ENCODE measurements around the gene PROSER3.

Gene PROSER3

GRCh38 chr19:35732540-35733179, 25.3 kb upstream of the PROSER3 start:
- no peak for TF ChIP-seq EZH2phosphoT487 (IDR thresholded peaks at IDR 0.05; ENCODE audit: borderline replicate concordance, low read length)
- no peak for TF ChIP-seq CTCF (IDR thresholded peaks at IDR 0.05; ENCODE audit: low read depth, low read length, poor library complexity, severe bottlenecking)
- no peaks in the 10 kb centered on the region for H3K27me3 ChIP-seq (ENCODE audit: control insufficient read depth, low read length)
- no peaks in the 10 kb centered on the region for H3K9me3 ChIP-seq (ENCODE audit: control insufficient read depth, insufficient read depth, low read length)
- H3K9me2 ChIP-seq (replicated peaks; ENCODE audit: control insufficient read depth, low read length), result no peaks in the 10 kb centered on the region
- H3K27ac ChIP-seq (ENCODE audit: low read depth, low read length), result no peak overlapping the region
- H3K79me2 ChIP-seq (ENCODE audit: control insufficient read depth, low read length), result no peaks in the 10 kb centered on the region
- peaks cover 14% of the 10 kb centered on the region for H3K4me1 ChIP-seq (ENCODE audit: control insufficient read depth, low read length)
- no peak overlapping the region for H3K4me3 ChIP-seq (ENCODE audit: low read length)
- H3K4me2 ChIP-seq (ENCODE audit: low read length), result no peak overlapping the region
- H3K36me3 ChIP-seq (ENCODE audit: control insufficient read depth, low read length), result peaks cover 91% of the 10 kb centered on the region
- H4K20me1 ChIP-seq (ENCODE audit: control insufficient read depth, insufficient read depth, low read depth, low read length), result no peaks in the 10 kb centered on the region
- H3F3A ChIP-seq (ENCODE audit: control insufficient read depth, insufficient read depth), result peaks cover 10% of the 10 kb centered on the region

GRCh38 chr19:35733180-35734125, 24.5 kb upstream of the PROSER3 start:
- Histone ChIP-seq H4K20me1 (ENCODE audit: control insufficient read depth, insufficient read depth, low read depth, low read length) (no peaks in the 10 kb centered on the region), H3K27ac (ENCODE audit: low read depth, low read length) (no peak overlapping the region)
- TF ChIP-seq CTCF (IDR thresholded peaks at IDR 0.05; ENCODE audit: low read depth, low read length, poor library complexity, severe bottlenecking) (no peak), EZH2phosphoT487 (IDR thresholded peaks at IDR 0.05; ENCODE audit: borderline replicate concordance, low read length) (no peak)

GRCh38 chr19:35734273-35734672, 23.7 kb upstream of the PROSER3 start:
- Histone ChIP-seq H3F3A (ENCODE audit: control insufficient read depth, insufficient read depth) (peaks cover 16% of the 10 kb centered on the region), H3K27ac (ENCODE audit: low read depth, low read length) (no peak overlapping the region), H3K79me2 (ENCODE audit: control insufficient read depth, low read length) (no peaks in the 10 kb centered on the region), H3K36me3 (ENCODE audit: control insufficient read depth, low read length) (peaks cover 91% of the 10 kb centered on the region), H3K9me3 (ENCODE audit: control insufficient read depth, insufficient read depth, low read length) (no peaks in the 10 kb centered on the region), H3K4me2 (ENCODE audit: low read length) (no peak overlapping the region), H3K9me2 (replicated peaks; ENCODE audit: control insufficient read depth, low read length) (no peaks in the 10 kb centered on the region), H4K20me1 (ENCODE audit: control insufficient read depth, insufficient read depth, low read depth, low read length) (no peaks in the 10 kb centered on the region), H3K4me3 (ENCODE audit: low read length) (no peak overlapping the region), H3K27me3 (ENCODE audit: control insufficient read depth, low read length) (no peaks in the 10 kb centered on the region), H3K4me1 (ENCODE audit: control insufficient read depth, low read length) (peaks cover 15% of the 10 kb centered on the region)
- TF ChIP-seq CTCF (IDR thresholded peaks at IDR 0.05; ENCODE audit: low read depth, low read length, poor library complexity, severe bottlenecking), result no peak
- no peak for TF ChIP-seq EZH2phosphoT487 (IDR thresholded peaks at IDR 0.05; ENCODE audit: borderline replicate concordance, low read length)

More at GRCh38 chr19:35733180-35734125, 24.5 kb upstream of the PROSER3 start:
- Histone ChIP-seq H3K9me2 (replicated peaks; ENCODE audit: control insufficient read depth, low read length) (no peaks in the 10 kb centered on the region), H3K4me2 (ENCODE audit: low read length) (no peak overlapping the region), H3K4me3 (ENCODE audit: low read length) (no peak overlapping the region), H3K79me2 (ENCODE audit: control insufficient read depth, low read length) (no peaks in the 10 kb centered on the region), H3K9me3 (ENCODE audit: control insufficient read depth, insufficient read depth, low read length) (no peaks in the 10 kb centered on the region), H3F3A (ENCODE audit: control insufficient read depth, insufficient read depth) (peaks cover 10% of the 10 kb centered on the region), H3K36me3 (ENCODE audit: control insufficient read depth, low read length) (peaks cover 91% of the 10 kb centered on the region), H3K27me3 (ENCODE audit: control insufficient read depth, low read length) (no peaks in the 10 kb centered on the region), H3K4me1 (ENCODE audit: control insufficient read depth, low read length) (peaks cover 15% of the 10 kb centered on the region)
